A549 (cell line): ENCODE results near the gene OR1A2. TPM values are rescaled to one million over a fixed set of nuclear protein-coding genes. Genes with fewer than 3 reads are reported as not detected.

ENCODE experiments used
- ATAC-seq, 2 experiments: fragments of 200-7000 bp in 1 of 2; fragments of >200 bp in 1 of 2; cut with Nextera tagmentation in 1 of 2; cut with Tn5 transposase in 1 of 2; 3 replicates each; pipeline versions ENCODE4 v1.8.0 to v1.9.1; 2018 to 2020; ENCODE audit warnings: mild to moderate bottlenecking in 1 of 2, moderate library complexity in 1 of 2
- CTCF ChIA-PET: fragments of 300-600 bp; sonication (Branson Sonifier 250); formaldehyde crosslinking; extraction: SDS; loops from one replicate; lab custom pipeline; 2021; ENCODE audit warnings: antibody characterized with exemption, inconsistent platforms; lab: Yijun Ruan, JAX
- POLR2A ChIA-PET: fragments of 350-600 bp; formaldehyde crosslinking; extraction: SDS; loops from one replicate; lab custom pipeline; 2021; ENCODE audit warnings: antibody characterized with exemption, inconsistent platforms; lab: Yijun Ruan, JAX
- DNase-seq, 2 experiments: peaks; one replicate each; pipeline versions ENCODE4 v3.0.0 to v3.0.0-alpha.2; 2011 to 2016; ENCODE audit warnings: low read depth in 1 of 2, low spot score in 1 of 2
- FAIRE-seq: peaks from 2 replicates; lab custom pipeline; 2011; peaks lifted over from hg19 to GRCh38; lab: Jason Lieb, UNC
- H3K27ac ChIP-seq, 2 experiments: fragments of >200 bp; sonication (Bioruptor Twin); formaldehyde crosslinking; 3 replicates each; pipeline ENCODE4 v1.5.1; 2016 to 2017
- H3K4me1 ChIP-seq: fragments of >200 bp; sonication (Bioruptor Twin); formaldehyde crosslinking; 3 replicates; pipeline ENCODE4 v1.6.1; 2016
- H3K4me2 ChIP-seq: fragments of >200 bp; sonication (Bioruptor Twin); formaldehyde crosslinking; 3 replicates; pipeline ENCODE4 v1.6.1; 2016
- H3K4me3 ChIP-seq: fragments of >200 bp; sonication (Bioruptor Twin); formaldehyde crosslinking; 3 replicates; pipeline ENCODE4 v1.5.1; 2016
- H3K9me3 ChIP-seq: fragments of >200 bp; sonication (Bioruptor Twin); formaldehyde crosslinking; 3 replicates; pipeline ENCODE4 v1.6.1; 2016
- CBX8 ChIP-seq: fragments of 200-600 bp; sonication (generic); IDR thresholded peaks from 2 replicates; pipeline ENCODE4 v1.6.1; 2016
- EHMT2 ChIP-seq: fragments of 200-600 bp; sonication (generic); IDR thresholded peaks from 2 replicates; pipeline ENCODE4 v1.6.1; 2016; ENCODE audit warnings: antibody characterized with exemption, low read depth, mild to moderate bottlenecking, moderate library complexity
- FOSL2 ChIP-seq, 2 experiments: fragments of 450-650 bp in 1 of 2; fragments of >200 bp in 1 of 2; sonication (Bioruptor Twin) in 1 of 2; formaldehyde crosslinking; IDR thresholded peaks; 2 replicates each; pipeline versions ENCODE4 v1.5.0 to v1.6.1; 2016 to 2020; ENCODE audit warnings: mild to moderate bottlenecking in 1 of 2, moderate library complexity in 1 of 2
- GATA3 ChIP-seq: IDR thresholded peaks from 2 replicates; pipeline ENCODE4 v1.6.1; 2012; ENCODE audit warnings: borderline replicate concordance
- HDAC2 ChIP-seq: fragments of 200-600 bp; sonication (generic); IDR thresholded peaks from 2 replicates; pipeline ENCODE4 v1.6.1; 2016
- HMGXB4 ChIP-seq: fragments of 250-450 bp; sonication (Bioruptor Pico); IDR thresholded peaks from 2 replicates; pipeline ENCODE4 v1.5.0; 2021; ENCODE audit warnings: mild to moderate bottlenecking, moderate library complexity, borderline replicate concordance
- HOXA7 ChIP-seq: fragments of 250-450 bp; sonication (Bioruptor Pico); IDR thresholded peaks from 2 replicates; pipeline ENCODE4 v1.5.0; 2020; ENCODE audit warnings: mild to moderate bottlenecking, moderate library complexity
- HOXB13 ChIP-seq: fragments of 250-450 bp; sonication (Bioruptor Pico); IDR thresholded peaks from 2 replicates; pipeline ENCODE4 v1.5.0; 2020; ENCODE audit warnings: low read depth, mild to moderate bottlenecking, moderate library complexity
- JUN ChIP-seq, 2 experiments: fragments of >200 bp; sonication (Bioruptor Twin); formaldehyde crosslinking; IDR thresholded peaks; 2 replicates in 1 of 2; 3 replicates in 1 of 2; pipeline ENCODE4 v1.6.1; 2016 to 2017
- JUNB ChIP-seq: fragments of >200 bp; sonication (Bioruptor Twin); formaldehyde crosslinking; IDR thresholded peaks from 2 replicates; pipeline ENCODE4 v1.6.1; 2016
- MYC ChIP-seq: IDR thresholded peaks from 2 replicates; pipeline ENCODE4 v1.6.1; 2012; ENCODE audit warnings: mild to moderate bottlenecking, inconsistent platforms, low read length, improper control_type of control experiment, borderline replicate concordance
- NR3C1 ChIP-seq: fragments of >200 bp; sonication (Bioruptor Twin); formaldehyde crosslinking; IDR thresholded peaks from 3 replicates; pipeline ENCODE4 v1.6.1; 2017
- PBX3 ChIP-seq: IDR thresholded peaks from 2 replicates; pipeline ENCODE4 v1.6.1; 2012
- RAD21 ChIP-seq, 2 experiments: fragments of >200 bp in 1 of 2; sonication (Bioruptor Twin) in 1 of 2; formaldehyde crosslinking in 1 of 2; IDR thresholded peaks in 1 of 2; conservative IDR thresholded peaks in 1 of 2; 2 replicates in 1 of 2; 3 replicates in 1 of 2; pipeline ENCODE4 v1.6.1; 2012 to 2018; ENCODE audit warnings: inconsistent platforms in 1 of 2
- RFX5 ChIP-seq: fragments of 450-650 bp; IDR thresholded peaks from 2 replicates; pipeline ENCODE4 v1.7.1; 2014; ENCODE audit warnings: antibody characterized with exemption, mild to moderate bottlenecking, moderate library complexity
- RNF2 ChIP-seq: fragments of 200-600 bp; sonication (generic); IDR thresholded peaks from 2 replicates; pipeline ENCODE4 v1.6.1; 2016; ENCODE audit warnings: low read depth, mild to moderate bottlenecking, antibody characterized with exemption, moderate library complexity, borderline replicate concordance
- TFCP2L1 ChIP-seq: fragments of 250-450 bp; sonication (Bioruptor Pico); IDR thresholded peaks from 2 replicates; pipeline ENCODE4 v1.5.0; 2021; ENCODE audit warnings: mild to moderate bottlenecking
- ZNF302 ChIP-seq: fragments of 250-450 bp; sonication (Bioruptor Pico); IDR thresholded peaks from 2 replicates; pipeline ENCODE4 v1.9.0; 2021; ENCODE audit warnings: inconsistent platforms, mild to moderate bottlenecking, moderate library complexity
- ZSCAN20 ChIP-seq: fragments of 250-450 bp; sonication (Bioruptor Pico); IDR thresholded peaks from 2 replicates; pipeline ENCODE4 v1.8.0; 2022; ENCODE audit warnings: mild to moderate bottlenecking, moderate library complexity
- WGBS: methylation state at CpG from one replicate; pipeline ENCODE4 v1.1.6; 2017; ENCODE audit errors: missing lambda C conversion rate; 5-methylcytosine and 5-hydroxymethylcytosine counted together
- polyA minus RNA-seq: library from RNA; depleted of rRNA, polyadenylated mRNA; stranded (reverse); fragments of >200 nt; gene quantifications from 2 replicates; pipeline ENCODE4 v1.2.3, GENCODE V29; 2011; rRNA and poly(A)+ RNA removed
- polyA plus RNA-seq, 4 experiments: library from polyadenylated mRNA; depleted of rRNA in 3 of 4; stranded (reverse); fragments of >200 nt; fragmentation: RNase III in 1 of 4; extraction: RNeasy Plus Mini Kit Qiagen cat#74134 plus additional on column Dnase treatment in 1 of 4; gene quantifications; 2 replicates in 3 of 4; 3 replicates in 1 of 4; pipeline ENCODE4 v1.2.3, GENCODE V29; 2011 to 2017
- TF ChIP-seq, protein P1 (sequence below): IDR thresholded peaks from 2 replicates; pipeline ENCODE4 v1.6.1; 2012; ENCODE audit warnings: low read depth, borderline replicate concordance

Gene OR1A2, protein sequence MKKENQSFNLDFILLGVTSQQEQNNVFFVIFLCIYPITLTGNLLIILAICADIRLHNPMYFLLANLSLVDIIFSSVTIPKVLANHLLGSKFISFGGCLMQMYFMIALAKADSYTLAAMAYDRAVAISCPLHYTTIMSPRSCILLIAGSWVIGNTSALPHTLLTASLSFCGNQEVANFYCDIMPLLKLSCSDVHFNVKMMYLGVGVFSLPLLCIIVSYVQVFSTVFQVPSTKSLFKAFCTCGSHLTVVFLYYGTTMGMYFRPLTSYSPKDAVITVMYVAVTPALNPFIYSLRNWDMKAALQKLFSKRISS
- polyA plus RNA-seq (2011; rRNA removed) (not detected in 2 replicates), polyA plus RNA-seq (2017; fragmentation: RNase III; extraction: RNeasy Plus Mini Kit Qiagen cat#74134 plus additional on column Dnase treatment) (not detected in 3 replicates), polyA minus RNA-seq (not detected in 2 replicates)
- polyA plus RNA-seq (2012; cell fraction: cytosol; rRNA removed), result not detected in 2 replicates
- not detected in 2 replicates for polyA plus RNA-seq (2012; cell fraction: nucleus; rRNA removed)

GRCh38 chr17:3197219-3197618 is at the start of gene OR1A2:
TSS of gene OR1A2 (plus strand) at chr17:3197519. CDS start at chr17:3197519, 0 bp downstream.
- H3K27ac ChIP-seq, result no peak within 1 kb of the TSS
- ATAC-seq, result no peak
- ChIA-PET CTCF (no interaction called here), POLR2A (no interaction called here)
- no peak for FAIRE-seq
- H3K4me1 ChIP-seq, result no peaks in the 10 kb centered on the region
- H3K4me3 ChIP-seq, result no peak within 1 kb of the TSS
- no peak for DNase-seq
- under 1% methylated on average over 4 of the region's 4 CpGs for WGBS
- TF ChIP-seq JUN (IDR thresholded peaks at IDR 0.05) (no peak), TFCP2L1 (CRISPR knock-in tag) (no peak), RFX5 (no peak), HOXA7 (CRISPR knock-in tag) (no peak), HDAC2 (no peak), PBX3 (no peak), JUNB (no peak)
- H3K9me3 ChIP-seq, result peaks cover 17% of the 10 kb centered on the region; the same call in 2 of the 3 replicates
- no peak within 1 kb of the TSS for H3K4me2 ChIP-seq

- no peak overlapping the region for H3K4me3 ChIP-seq
- ChIA-PET POLR2A (no interaction called here), CTCF (interaction anchor here (0.6 to 1.1 kb wide), 3 partner anchors 10 to 537 kb away, joined by 3 to 4 read pairs (median 4); no protein-coding TSS in a partner anchor)
- no peaks in the 10 kb centered on the region for H3K4me1 ChIP-seq
- DNase-seq (no peak), FAIRE-seq (no peak), ATAC-seq (no peak)
- no peak overlapping the region for H3K27ac ChIP-seq
- H3K4me2 ChIP-seq, result no peak overlapping the region
- 3% methylated on average over 1 of the region's 1 CpG for whole genome bisulfite sequencing
- no peaks in the 10 kb centered on the region for H3K9me3 ChIP-seq
- no peak for TF ChIP-seq GATA3
Observed at GRCh38 chr17:3157218-3157617, 40.1 kb upstream of the OR1A2 start.

- FAIRE-seq (no peak), DNase-seq (no peak)
- 4% methylated on average over 5 of the region's 5 CpGs for WGBS
- TF ChIP-seq ZSCAN20 (no peak), MYC (no peak), PBX3 (no peak), NR3C1 (no peak), EHMT2 (no peak)
- TF ChIP-seq, all 56 proteins: peak for 0
- ChIA-PET POLR2A (no interaction called here), CTCF (interaction anchor here (0.6 to 1.1 kb wide), 3 partner anchors 11 to 365 kb away, joined by 3 to 5 read pairs (median 4); no protein-coding TSS in a partner anchor)
- ATAC-seq, result no peak
- Histone ChIP-seq H3K27ac (no peak overlapping the region), H3K4me3 (no peak overlapping the region), H3K9me3 (no peaks in the 10 kb centered on the region), H3K4me1 (no peaks in the 10 kb centered on the region), H3K4me2 (no peak overlapping the region)
Observed at GRCh38 chr17:3167574-3167973, 29.7 kb upstream of the OR1A2 start.

- CTCF ChIA-PET, result interaction anchor here (1.1 kb wide), 1 partner anchor 247 kb away, joined by 3 read pairs; no protein-coding TSS in a partner anchor
Observed at GRCh38 chr17:3189961-3190360, 7.4 kb upstream of the OR1A2 start.

More at GRCh38 chr17:3189961-3190360, 7.4 kb upstream of the OR1A2 start:
- FAIRE-seq (no peak), DNase-seq (no peak), ATAC-seq (no peak)
- Histone ChIP-seq H3K4me3 (no peak overlapping the region), H3K9me3 (no peaks in the 10 kb centered on the region), H3K4me2 (no peak overlapping the region), H3K27ac (no peak overlapping the region), H3K4me1 (no peaks in the 10 kb centered on the region)
- WGBS, result 16% methylated on average over 4 of the region's 4 CpGs
- POLR2A ChIA-PET, result no interaction called here
- TF ChIP-seq HOXB13 (CRISPR knock-in tag) (no peak), RNF2 (no peak), RAD21 (conservative IDR thresholded peaks at IDR 0.05 in 1 of 2, IDR thresholded peaks at IDR 0.05 in 1 of 2) (no peak), ZNF302 (no peak), HMGXB4 (CRISPR knock-in tag) (no peak), FOSL2 (IDR thresholded peaks at IDR 0.05) (no peak), FOSL2 (CRISPR knock-in tag; IDR thresholded peaks at IDR 0.05) (no peak), CBX8 (no peak), EHMT2 (no peak)
- TF ChIP-seq, protein P1, sequence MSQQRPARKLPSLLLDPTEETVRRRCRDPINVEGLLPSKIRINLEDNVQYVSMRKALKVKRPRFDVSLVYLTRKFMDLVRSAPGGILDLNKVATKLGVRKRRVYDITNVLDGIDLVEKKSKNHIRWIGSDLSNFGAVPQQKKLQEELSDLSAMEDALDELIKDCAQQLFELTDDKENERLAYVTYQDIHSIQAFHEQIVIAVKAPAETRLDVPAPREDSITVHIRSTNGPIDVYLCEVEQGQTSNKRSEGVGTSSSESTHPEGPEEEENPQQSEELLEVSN, result no peak
